Measurements from ENCODE around the gene PRXL2C.
A peak's percentile ranks its signal among the peaks of the same experiment; 100 is the strongest.
"Not testable (repeated sequence)": the region's sequence is repeated elsewhere in the genome, so short reads cannot be mapped to it uniquely, and the experiment has no call there.

Gene PRXL2C, protein sequence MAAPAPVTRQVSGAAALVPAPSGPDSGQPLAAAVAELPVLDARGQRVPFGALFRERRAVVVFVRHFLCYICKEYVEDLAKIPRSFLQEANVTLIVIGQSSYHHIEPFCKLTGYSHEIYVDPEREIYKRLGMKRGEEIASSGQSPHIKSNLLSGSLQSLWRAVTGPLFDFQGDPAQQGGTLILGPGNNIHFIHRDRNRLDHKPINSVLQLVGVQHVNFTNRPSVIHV

DNA sequence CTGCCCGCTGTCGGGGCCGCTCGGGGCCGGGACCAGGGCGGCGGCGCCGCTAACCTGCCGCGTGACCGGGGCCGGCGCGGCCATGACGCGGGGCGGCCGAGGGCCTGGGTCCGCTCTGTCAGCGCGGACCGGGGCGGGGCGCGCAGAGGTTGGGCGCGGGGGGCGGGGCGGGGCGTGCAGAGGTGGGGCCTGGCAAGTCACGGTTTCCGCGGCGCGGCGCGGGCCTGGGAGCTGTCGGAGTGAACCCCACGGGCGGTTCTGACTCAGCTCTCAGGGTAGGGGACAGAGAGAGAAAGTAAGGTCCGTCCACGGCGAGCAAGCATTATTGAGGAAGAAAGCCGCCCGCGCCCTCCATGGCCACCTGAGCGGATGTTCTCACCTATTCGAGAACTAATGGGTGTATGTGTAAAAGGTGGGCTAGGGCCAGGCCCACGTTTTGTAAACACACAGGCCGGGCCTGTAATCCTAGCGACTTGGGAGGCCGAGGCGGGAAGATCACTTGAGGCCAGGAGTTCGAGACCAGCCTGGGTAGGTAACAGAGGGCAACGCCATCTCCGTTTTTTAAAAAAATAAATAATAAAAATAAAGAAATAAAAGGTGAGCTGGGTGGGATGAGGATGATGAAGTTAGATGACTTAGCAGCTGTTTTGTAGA, at the start of gene PRXL2C:
Gene PRXL2C (minus strand): TSS at position 120 of the 654 bp plus-strand sequence. CDS start 36 bp downstream, at position 84.
- DNase-seq = peak; percentile 85

DNA sequence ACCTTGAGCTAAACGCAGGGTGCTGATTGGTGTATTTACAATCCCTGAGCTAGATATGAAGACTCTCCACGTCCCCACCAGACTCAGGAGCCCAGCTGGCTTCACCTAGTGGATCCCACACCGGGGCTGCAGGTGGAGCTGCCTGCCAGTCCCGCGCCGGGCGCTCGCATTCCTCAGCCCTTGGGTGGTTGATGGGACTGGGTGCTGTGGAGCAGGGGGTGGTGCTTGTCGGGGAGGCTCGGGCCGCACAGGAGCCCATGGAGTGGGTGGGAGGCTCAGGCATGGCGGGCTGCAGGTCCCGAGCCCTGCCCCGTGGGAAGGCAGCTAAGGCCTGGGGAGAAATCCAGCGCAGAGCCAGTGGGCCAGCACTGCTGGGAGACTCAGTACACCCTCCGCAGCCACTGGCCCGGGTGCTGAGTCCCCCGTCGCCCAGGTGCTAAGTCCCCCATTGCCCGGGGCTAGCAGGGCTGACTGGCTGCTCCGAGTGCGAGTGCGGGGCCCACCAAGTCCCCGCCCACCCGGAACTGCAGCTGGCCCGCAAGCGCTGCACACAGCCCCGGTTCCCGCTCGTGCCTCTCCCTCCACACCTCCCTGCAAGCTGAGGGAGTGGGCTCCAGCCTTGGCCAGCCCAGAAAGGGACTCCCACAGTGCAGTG, 45.7 kb upstream of the PRXL2C start:
- DNase-seq = not testable (repeated sequence)

DNA sequence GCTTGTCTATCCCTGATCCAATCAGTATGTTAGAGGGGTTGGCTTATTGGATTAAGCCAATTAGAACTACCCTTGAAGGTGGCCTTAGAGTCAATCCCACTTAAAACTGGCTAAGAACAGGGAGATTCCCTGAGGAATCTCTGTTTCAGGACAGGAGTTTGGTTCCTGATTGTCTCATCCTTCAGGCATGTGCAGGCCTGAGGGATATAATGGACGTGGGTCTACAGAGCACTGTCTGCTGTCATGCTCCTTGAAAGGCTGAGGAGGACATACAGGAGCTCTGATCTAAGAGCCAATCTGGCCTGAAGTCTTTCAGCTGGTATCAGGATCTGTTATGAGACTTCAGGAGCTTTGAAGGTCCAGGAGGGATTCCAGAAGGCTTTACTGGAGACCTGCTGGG, 36.2 kb upstream of the PRXL2C start:
- DNase-seq = no peak

DNA sequence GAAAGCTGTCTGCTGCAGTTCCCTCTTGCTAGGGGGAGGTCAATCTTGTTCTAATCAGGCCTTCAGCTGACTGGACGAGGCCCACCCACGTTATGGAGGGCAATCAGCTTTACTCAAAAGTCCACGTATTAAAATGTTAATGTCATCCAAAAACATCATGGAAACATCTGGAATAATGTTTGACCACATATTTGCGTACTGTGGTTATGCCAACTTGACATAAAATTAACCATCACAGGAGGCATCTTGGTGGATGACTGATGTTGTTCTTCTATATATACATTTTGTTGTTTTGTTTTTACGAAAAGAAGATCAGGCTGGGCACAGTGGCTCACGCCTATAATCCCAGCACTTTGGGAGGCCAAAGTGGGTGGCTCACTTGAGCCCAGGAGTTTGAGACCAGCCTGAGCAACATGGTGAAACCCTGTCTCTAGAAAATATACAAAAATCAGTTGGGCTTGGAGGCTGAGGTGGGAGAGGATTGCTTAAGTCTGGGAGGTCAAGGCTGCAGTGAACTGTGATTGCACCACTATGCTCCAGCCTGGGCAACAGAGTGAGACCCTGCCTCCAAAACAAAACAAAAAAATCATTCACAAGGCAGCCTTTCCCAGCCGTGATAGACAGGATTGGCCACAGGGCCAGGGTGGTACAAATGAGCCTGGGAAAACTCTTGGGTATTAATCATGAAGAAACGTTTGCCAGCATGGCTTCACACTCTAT, 33.8 kb upstream of the PRXL2C start:
- DNase-seq = no peak

DNA sequence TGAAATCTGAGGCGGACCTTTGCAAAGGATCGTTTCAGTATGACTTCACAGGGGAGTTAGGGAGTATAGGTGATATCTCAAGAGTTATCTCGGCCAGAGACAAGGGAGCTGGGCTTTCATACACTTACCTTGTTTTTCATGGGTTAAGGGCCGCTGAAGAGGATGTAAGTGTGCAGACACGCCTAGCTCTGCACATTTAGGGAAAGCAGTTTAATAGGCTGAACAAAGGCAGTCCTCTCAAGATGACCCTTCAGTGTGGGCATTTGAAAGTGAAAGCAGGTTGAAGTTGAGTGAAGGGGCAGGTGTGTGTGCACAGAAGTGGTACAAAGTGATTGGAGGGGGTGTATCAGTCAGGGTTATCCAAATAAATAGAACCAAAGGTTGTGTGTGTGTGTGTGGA, 33.1 kb upstream of the PRXL2C start:
- DNase-seq = peak; percentile 62

DNA sequence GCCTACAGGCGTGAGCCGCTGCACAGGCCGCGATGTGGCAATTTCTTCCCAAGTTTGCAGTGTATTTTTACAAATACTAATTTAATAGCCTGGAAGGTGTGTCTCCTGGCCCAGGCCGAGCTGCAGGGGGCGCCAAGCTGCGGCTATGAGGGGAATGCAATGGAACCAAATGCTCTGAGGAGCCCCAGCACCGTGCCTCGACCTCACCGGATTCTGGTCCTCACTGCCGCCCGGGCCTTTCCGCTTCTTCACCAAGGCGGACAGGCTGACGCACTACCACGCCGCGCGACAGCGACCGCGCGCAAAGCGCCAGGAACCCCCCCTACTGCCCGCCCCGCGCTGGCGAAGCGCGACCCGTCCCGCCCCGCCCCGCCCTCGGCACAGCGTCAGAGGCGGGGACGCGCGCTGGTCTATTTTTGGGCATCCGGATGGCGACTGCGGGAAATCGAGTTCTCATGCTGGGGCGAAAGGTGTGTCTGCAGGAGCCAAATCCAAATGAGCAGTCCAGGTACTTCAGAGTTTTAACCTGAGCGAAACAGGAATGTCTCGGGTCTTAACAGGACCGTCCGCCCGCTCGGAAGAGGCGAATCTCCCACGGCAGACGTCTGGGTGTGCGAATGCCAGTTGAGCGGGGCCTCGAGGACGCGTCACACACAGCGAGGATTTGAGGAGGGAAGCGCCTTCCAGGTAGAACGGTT, 31.7 kb upstream of the PRXL2C start:
- DNase-seq = peak; percentile 95

DNA sequence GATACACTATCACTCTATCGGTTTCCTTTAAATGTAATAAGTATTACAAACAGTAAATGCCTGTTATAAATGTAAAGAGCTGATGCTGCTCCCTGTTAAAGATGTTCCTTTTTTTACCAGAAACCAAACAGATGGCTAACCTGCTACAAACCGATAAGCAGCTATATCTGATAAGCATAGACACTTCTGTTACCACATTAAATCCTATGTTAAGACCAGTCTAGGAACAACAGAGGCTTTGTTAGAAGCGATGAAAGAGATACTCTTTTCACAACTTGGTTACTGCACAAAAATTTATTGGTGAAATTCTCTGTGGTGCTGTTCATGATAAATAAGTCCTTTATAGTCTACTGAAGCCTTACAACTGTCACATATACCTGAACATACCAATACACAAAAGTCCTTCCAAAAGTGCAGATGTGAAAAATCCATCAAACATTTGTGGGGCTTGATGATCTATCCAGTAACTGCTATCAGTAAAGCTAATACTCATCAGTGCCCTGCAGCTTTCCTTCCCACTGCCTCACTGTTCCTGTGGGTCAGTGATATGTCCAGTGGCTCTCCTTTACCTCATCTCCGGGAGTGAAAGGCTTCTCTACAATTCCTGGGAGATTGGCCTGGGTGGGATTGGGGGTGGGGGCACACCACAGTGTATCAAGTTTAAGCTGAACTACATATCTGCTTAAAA, 25.8 kb upstream of the PRXL2C start:
- no peak for DNase-seq

DNA sequence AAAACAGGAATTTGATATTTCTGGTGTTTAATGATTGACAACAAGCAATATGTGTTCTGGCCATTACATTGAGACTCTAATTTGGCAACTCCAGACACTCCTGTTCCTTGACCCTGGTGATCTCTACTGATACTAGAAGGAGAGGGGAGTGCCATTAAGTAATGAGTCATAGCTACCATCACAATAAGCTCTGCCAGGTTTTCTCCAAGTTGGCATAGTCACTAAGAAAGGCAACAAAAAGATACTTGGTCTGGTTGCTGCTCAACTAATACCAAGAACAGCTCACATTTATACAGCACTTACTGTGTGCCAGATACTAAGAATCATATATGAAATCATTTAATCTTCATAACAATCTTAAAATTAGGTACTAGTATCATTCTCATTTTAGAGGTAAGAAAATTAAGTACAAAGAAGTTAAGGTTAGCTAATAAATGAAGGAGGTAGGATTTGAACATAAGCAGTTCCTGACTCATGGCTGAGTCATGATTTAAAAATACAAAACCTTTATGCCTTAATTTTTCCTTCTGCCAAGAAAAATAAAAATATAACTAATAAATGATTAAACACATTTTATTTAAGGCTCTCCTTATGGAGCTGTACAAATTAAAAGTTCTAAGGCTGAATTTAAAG, 19.9 kb upstream of the PRXL2C start:
- DNase-seq = no peak

DNA sequence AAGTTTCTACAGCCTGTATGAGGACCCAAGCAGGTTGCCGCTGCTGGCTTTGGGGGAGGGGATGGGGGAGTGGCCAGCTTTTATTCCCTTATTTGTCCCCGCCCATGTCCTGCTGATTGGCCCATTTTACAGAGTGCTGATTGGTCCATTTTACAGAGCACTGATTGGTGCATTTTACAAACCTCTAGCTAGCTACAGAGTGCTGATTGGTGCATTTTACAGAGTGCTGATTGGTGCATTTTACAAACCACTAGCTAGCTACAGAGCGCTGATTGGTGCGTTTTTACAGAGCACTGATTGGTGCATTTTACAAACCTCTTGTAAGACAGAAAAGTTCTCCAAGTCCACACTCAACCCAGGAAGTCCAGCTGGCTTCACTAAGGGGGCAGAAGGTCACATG, 18.7 kb upstream of the PRXL2C start:
- DNase-seq = not testable (repeated sequence)

DNA sequence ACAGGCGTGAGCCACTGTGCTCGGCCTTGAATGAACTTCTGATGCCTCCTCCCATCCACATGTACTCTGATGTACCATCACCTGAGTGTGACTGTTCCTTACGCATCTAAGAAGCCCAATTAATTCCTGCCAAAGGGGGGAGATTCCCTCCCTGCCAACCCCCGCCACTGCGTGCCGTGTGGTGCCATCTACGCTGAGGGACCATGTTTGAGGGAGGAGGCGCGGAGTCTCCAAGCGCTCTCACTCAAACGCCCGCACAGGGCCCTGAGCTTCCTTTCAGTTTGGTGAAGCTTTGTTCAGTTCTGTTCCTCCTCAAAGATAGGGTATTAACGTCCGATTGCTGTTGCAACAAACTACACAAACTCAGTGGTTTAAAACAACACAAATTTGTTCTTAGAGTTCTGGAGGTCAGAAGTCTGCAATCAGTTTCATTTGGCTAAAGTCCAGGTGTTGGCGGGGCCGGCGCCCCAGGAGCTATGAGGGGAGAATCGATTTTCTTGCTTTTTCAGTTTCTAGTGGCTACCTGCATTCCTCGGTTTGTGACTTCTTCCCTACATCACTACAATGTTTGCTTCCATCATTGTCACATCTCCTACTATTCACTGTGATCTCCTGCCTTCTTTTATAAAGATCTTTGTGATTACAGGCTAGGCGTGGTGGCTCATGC, 13.9 kb upstream of the PRXL2C start:
- no peak for DNase-seq

DNA sequence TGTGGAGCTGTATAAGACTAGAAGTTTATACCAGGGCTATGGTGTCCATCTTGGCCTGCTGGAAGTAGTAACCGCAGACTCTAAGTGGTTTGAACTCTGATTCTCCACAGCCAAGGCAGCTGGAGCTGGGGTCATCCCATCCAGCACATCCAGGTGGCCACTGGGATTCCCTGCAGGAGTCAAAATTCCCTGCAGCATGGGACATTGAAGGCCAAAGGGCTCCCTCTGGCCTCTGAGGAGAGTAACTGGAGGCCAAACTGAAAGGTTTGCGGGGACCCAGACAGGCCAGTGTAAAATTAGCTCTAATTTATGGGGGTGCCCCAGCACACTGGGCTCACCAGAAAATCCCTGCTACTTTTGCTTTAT, 12.2 kb upstream of the PRXL2C start:
- DNase-seq = no peak

DNA sequence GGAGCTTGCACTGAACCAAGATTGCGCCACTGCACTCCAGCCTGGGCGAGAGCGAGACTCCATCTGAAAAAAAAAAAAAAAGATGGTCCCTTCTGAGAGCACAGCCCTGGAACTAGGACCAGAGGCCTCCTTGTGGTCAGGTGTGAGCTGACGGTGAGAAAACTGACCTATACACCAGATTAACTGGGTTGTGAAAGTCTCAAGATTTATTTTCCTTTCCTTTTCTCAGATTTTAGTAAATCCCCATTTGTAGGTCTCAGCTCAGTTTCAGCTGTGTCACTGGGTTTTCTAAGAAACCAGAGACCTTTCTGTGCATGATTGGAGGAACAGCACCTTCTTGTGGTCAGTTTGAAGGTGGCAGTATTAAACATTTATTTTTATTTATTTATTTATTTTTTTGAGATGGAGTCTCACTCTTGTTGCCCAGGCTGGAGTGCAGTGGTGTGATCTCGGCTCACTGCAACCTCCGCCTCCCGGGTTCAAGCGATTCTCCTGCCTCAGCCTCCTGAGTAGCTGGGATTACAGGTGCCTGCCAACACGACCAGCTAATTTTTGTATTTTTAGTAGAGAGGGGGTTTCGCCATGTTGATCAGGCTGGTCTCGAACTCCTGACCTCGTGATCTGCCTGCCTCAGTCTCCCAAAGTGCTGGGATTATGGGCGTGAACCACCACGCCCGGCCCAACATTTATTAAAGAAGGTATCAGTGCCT, 11.7 kb upstream of the PRXL2C start:
- peak; percentile 75 for DNase-seq

DNA sequence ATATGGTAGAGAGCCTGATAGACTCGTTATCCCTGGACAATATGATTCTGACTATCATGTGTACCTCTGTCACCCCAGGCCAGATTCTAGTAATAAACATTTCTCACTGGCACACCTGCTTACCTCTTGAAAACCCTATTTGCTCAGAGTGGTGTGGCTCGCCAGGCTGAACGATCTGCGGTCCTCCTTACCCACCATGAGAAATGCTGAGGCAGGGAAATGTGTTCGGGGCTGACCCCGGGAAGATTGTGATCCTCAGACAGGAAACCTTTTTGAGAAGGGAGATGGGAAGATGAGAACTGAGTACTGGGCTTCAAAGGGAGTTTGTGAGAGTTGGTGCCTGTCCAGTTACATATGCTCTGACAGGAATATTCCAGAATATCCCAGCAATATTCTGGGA, 10.7 kb upstream of the PRXL2C start:
- DNase-seq = no peak

DNA sequence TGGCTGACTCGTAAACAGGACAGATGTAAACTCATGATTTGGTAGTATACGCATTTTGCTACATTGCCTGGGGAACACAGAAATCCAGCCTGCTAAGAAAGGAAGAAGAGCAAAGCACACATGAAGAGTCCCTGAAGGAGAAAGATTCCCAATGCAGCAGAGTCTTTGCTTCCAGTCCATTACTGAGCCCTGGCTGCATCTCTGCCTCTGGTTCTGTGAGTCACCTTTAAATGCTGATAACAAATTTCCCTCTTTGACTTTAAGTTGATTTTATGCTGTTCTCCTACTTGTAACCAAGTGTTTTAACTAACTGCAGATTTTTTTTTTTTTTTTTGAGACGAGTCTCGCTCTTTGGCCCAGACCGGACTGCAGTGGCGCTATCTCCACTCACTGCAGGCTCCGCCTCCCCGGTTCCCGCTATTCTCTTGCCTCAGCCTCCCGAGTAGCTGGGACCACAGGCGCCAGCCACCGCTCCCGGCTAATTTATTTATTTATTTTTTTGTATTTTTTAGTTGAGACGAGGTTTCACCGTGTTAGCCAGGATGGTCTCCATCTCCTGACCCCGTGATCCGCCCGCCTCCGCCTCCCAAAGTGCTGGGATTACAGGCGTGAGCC, 8.5 kb upstream of the PRXL2C start:
- DNase-seq = no peak

DNA sequence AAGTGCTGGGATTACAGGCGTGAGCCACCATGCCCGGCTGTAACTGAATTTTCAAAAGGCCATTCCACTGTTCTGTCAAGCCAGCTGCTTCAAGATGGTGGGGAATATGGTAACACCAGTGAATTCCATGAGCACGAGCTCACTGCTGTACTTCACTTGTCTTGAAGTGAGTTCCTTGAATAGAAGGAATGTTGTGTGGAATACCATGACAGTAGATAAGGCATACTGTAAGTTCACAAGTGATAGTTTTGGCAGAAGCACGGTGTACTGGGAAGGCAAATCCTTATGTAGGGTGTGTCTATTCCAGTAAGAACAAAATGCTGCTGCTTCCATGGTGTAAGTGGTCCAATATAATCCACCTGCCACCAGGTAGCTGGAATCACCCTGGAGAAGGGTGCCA, 6.6 kb upstream of the PRXL2C start:
- DNase-seq = no peak

DNA sequence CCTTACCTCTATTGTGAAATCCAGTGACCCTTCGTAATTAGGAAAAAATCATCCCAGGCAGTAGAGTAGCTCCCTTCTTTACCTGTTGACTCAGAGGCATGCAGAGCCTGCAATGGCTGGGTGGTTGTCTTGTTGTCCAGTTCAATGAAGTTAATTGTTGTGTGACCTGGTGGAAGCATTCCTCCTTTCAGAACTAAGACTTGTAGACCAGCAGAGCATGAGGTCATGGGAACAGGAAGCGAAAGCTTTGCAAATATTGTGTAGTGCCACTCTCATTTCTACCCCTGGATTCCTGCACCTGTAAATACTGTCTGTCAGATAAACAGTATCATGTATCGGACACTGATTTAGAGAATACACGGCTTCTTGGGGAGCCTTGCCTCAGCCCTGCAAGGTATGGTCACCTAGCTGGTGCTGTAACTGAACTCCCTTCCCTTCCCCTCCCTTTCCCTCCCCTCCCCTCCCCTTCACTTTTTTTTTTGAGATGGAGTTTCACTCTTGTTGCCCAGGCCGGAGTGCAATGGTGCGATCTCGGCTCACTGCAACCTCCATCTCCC, 5.7 kb upstream of the PRXL2C start:
- DNase-seq = peak; percentile 69

DNA sequence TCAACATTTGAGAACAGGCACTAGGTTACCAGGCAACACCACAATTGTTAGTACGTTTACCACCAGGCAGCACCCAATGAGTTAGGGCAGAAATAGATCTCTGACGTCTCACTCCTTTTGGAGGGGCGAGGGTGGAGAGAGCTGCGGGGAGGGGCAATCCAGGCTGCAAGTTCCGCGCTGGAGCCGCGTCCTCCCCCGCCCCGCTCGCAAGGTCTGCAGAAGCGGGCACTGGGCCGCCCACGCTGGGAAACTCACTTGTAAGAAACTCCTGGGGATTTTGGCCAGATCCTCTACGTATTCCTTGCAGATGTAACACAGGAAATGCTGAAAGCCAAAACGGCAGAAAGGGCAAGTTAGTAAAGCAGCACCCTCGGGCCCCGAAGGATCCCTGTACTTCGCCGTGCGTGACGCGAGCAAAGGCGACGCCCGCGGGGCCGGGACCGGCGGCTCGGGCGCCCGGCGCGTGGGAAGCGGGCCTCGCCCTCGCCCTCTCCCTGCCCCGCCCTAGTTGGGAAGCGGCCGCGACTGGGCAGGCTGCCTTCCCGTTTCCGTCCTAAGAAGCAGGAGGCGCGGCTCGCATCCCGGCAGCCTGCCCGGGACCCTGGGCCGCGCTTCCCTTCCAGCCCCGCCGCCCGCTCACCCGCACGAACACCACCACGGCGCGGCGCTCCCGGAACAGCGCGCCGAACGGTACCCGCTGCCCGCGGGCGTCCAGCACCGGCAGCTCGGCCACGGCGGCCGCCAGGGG, 493 bp downstream of the PRXL2C start:
- peak; percentile 85 for DNase-seq

DNA sequence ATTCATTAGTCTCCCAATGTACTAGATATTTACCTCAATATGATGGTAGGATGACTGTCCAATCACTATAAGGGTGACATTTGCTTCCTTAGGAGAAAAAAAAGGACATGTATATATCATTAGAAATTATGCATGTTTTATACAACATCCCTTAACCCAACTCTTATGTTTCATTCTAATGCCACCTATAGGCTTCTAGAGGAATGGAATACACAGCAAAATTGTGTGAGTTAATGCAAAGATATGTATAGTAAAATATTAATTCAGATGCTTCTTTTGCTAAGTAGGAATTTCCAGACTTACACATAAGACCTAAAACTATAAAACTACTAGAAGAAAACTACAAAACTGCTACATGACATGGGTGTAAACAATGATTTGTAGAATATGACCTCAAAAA, 3.5 kb downstream of the PRXL2C start:
- peak; percentile 52 for DNase-seq

All from DMS53 (cell line).